Mammary epithelial cell (primary cell): ENCODE results near the gene UBE2Q1.

ENCODE experiments used
- EZH2 ChIP-seq: IDR thresholded peaks from 2 replicates; pipeline ENCODE4 v1.6.1; 2012; ENCODE audit warnings: low read length, inconsistent platforms, borderline replicate concordance
- TF ChIP-seq, protein P1 (sequence below), 2 donors: IDR thresholded peaks in 1 of 2; conservative IDR thresholded peaks in 1 of 2; 2 replicates each; pipeline ENCODE4 v1.5.1; 2011 to 2012; ENCODE audit warnings: inconsistent platforms in 2 of 2, low read length in 2 of 2, mild to moderate bottlenecking in 2 of 2, control low read depth in 1 of 2, low read depth in 1 of 2; ENCODE audit not compliant: insufficient read depth in 1 of 2; ENCODE audit errors: extremely low read depth in 1 of 2

GRCh38 chr1:154553056-154554030 lies 5.1 kb downstream of the UBE2Q1 start:
- TF ChIP-seq, protein P1, sequence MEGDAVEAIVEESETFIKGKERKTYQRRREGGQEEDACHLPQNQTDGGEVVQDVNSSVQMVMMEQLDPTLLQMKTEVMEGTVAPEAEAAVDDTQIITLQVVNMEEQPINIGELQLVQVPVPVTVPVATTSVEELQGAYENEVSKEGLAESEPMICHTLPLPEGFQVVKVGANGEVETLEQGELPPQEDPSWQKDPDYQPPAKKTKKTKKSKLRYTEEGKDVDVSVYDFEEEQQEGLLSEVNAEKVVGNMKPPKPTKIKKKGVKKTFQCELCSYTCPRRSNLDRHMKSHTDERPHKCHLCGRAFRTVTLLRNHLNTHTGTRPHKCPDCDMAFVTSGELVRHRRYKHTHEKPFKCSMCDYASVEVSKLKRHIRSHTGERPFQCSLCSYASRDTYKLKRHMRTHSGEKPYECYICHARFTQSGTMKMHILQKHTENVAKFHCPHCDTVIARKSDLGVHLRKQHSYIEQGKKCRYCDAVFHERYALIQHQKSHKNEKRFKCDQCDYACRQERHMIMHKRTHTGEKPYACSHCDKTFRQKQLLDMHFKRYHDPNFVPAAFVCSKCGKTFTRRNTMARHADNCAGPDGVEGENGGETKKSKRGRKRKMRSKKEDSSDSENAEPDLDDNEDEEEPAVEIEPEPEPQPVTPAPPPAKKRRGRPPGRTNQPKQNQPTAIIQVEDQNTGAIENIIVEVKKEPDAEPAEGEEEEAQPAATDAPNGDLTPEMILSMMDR (conservative IDR thresholded peaks at IDR 0.05 in 1 of 2, IDR thresholded peaks at IDR 0.05 in 1 of 2; ENCODE audit: extremely low read depth in 1 of 2, insufficient read depth in 1 of 2, low read depth in 1 of 2, low read length in 2 of 2) = no peak
- TF ChIP-seq EZH2 = no peak
